ENCODE measurements around the gene PDE6B.

DNA sequence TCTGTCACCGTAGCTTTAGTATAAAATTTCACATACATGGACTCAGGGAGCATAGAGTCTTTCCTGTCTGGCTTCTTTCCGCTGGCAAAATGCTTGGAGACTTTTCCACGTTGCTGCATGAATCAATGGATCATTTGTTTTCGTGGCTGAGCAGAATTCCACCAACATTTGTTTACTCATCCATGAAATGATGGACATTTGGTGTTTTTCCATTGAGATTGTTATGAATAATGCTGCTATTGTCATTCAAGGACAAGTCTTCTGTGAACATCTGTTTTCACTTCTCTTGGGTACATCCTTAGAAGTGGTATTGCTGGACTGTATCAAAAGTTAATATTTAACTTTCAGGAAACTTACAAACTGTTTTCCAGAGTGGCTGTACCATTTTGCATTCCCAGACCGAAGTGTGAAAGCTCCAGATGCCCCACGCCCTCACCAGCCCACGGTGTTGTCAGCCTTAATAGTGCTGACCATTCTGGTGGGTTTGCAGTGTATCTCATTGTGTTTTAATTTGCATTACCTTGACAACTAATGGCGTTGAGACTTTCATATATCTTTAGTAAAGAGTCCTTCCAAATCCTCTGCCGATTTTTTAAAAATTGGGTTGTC, 43.5 kb upstream of the PDE6B start:
- no peak for TF ChIP-seq CTCF (IDR thresholded peaks at IDR 0.05)
- no peak for TF ChIP-seq POLR2A (IDR thresholded peaks at IDR 0.05)
